Neuronal stem cell (in vitro differentiated cells): ENCODE results near the gene TMEM185B.

Experiments used
- DNase-seq: peaks from one replicate; pipeline ENCODE4 v3.0.0-alpha.2; 2013; ENCODE audit warnings: low spot score
- H2AFZ ChIP-seq: one replicate; pipeline ENCODE4 v1.6.1; 2013; ENCODE audit warnings: mild to moderate bottlenecking, low read length, inconsistent platforms
- H2AK5ac ChIP-seq: 2 replicates; pipeline ENCODE4 v1.6.1; 2013; ENCODE audit warnings: low read depth, mild to moderate bottlenecking, inconsistent platforms, low read length, moderate library complexity, mixed read lengths
- H2BK120ac ChIP-seq: 2 replicates; pipeline ENCODE4 v1.6.1; 2013; ENCODE audit warnings: low read depth, mild to moderate bottlenecking, inconsistent platforms, low read length, moderate library complexity, mixed read lengths
- H2BK12ac ChIP-seq: one replicate; pipeline ENCODE4 v1.6.1; 2013; ENCODE audit warnings: low read length, inconsistent platforms
- H2BK15ac ChIP-seq: 2 replicates; pipeline ENCODE4 v1.6.1; 2013; ENCODE audit warnings: mild to moderate bottlenecking, low read length, inconsistent platforms, mixed read lengths
- H2BK5ac ChIP-seq: one replicate; pipeline ENCODE4 v1.6.1; 2013; ENCODE audit warnings: inconsistent platforms, mild to moderate bottlenecking, low read length, moderate library complexity
- H3K14ac ChIP-seq: one replicate; pipeline ENCODE4 v1.6.1; 2013; ENCODE audit warnings: low read length, inconsistent platforms
- H3K18ac ChIP-seq: 2 replicates; pipeline ENCODE4 v1.6.1; 2013; ENCODE audit warnings: low read length, inconsistent platforms
- H3K23ac ChIP-seq: 2 replicates; pipeline ENCODE4 v1.6.1; 2013; ENCODE audit warnings: low read depth, mild to moderate bottlenecking, mixed read lengths, low read length, inconsistent platforms; ENCODE audit not compliant: poor library complexity
- H3K27ac ChIP-seq: replicated peaks from 3 replicates; pipeline ENCODE4 v1.5.1; 2013; ENCODE audit warnings: low read length, inconsistent platforms
- H3K27me3 ChIP-seq, 3 experiments: 2 replicates each; pipeline ENCODE4 v1.6.1; 2013; ENCODE audit warnings: low read length in 3 of 3, mild to moderate bottlenecking in 2 of 3, inconsistent platforms in 1 of 3, low read depth in 1 of 3, mixed read lengths in 1 of 3, moderate library complexity in 1 of 3; ENCODE audit not compliant: control insufficient read depth in 3 of 3, insufficient read depth in 3 of 3
- H3K36me3 ChIP-seq, 2 donors: replicated peaks in 1 of 2; 2 replicates each; pipeline ENCODE4 v1.6.1; 2013; ENCODE audit warnings: low read length in 2 of 2; ENCODE audit not compliant: control insufficient read depth in 2 of 2, insufficient read depth in 2 of 2
- H3K4ac ChIP-seq: 2 replicates; pipeline ENCODE4 v1.6.1; 2013; ENCODE audit warnings: inconsistent platforms, mild to moderate bottlenecking, low read length, moderate library complexity
- H3K4me1 ChIP-seq, 2 donors: 1 replicate in 1 of 2; 2 replicates in 1 of 2; pipeline ENCODE4 v1.6.1; 2013; ENCODE audit warnings: low read length in 2 of 2, low read depth in 1 of 2; ENCODE audit not compliant: control insufficient read depth in 2 of 2, insufficient read depth in 1 of 2
- H3K4me2 ChIP-seq: one replicate; pipeline ENCODE4 v1.6.1; 2013; ENCODE audit warnings: mild to moderate bottlenecking, low read length, inconsistent platforms; ENCODE audit not compliant: insufficient read depth, poor library complexity, severe bottlenecking
- H3K4me3 ChIP-seq, 2 donors: 2 replicates each; pipeline ENCODE4 v1.5.1; 2013; ENCODE audit warnings: low read length in 2 of 2, mild to moderate bottlenecking in 2 of 2, inconsistent platforms in 1 of 2, moderate library complexity in 1 of 2
- H3K79me1 ChIP-seq: one replicate; pipeline ENCODE4 v1.6.1; 2013; ENCODE audit warnings: low read depth, mild to moderate bottlenecking, inconsistent platforms, low read length, moderate library complexity
- H3K9ac ChIP-seq: one replicate; pipeline ENCODE4 v1.6.1; 2013; ENCODE audit warnings: mild to moderate bottlenecking, low read depth, low read length, inconsistent platforms; ENCODE audit not compliant: poor library complexity
- H3K9me3 ChIP-seq, 2 donors: replicated peaks in 1 of 2; 2 replicates each; pipeline versions ENCODE3 to v1.6.1; 2013; ENCODE audit warnings: low read length in 2 of 2, mild to moderate bottlenecking in 2 of 2, inconsistent platforms in 1 of 2, low read depth in 1 of 2, mixed read lengths in 1 of 2, moderate library complexity in 1 of 2; ENCODE audit not compliant: control insufficient read depth in 2 of 2, insufficient read depth in 1 of 2
- H4K8ac ChIP-seq: one replicate; pipeline ENCODE4 v1.6.1; 2013; ENCODE audit warnings: low read depth, mild to moderate bottlenecking, inconsistent platforms, low read length, moderate library complexity
- H4K91ac ChIP-seq: one replicate; pipeline ENCODE4 v1.6.1; 2013; ENCODE audit warnings: low read length, low read depth, mild to moderate bottlenecking, inconsistent platforms; ENCODE audit not compliant: poor library complexity
- WGBS, 2 donors: extraction: QIAGEN DNeasy Blood & Tissue Kit; methylation state at CpG; one replicate each; pipeline ENCODE4 v1.1.7; 2013; ENCODE audit warnings: missing lambda C conversion rate in 2 of 2, mixed read lengths in 1 of 2; ENCODE audit not compliant: insufficient read length in 2 of 2, insufficient replicate concordance in 1 of 2; ENCODE audit errors: extremely low coverage in 2 of 2; 5-methylcytosine and 5-hydroxymethylcytosine counted together

Gene TMEM185B

GRCh38 chr2:120251880-120252224 is 28.7 kb upstream of the TMEM185B start:
- Histone ChIP-seq H3K4me2 (peak overlapping the region; percentile 90), H2AFZ (peak overlapping the region; percentile 99), H3K18ac (peak overlapping the region; percentile 84), H3K4me1 (peaks cover 6 to 9% of the 10 kb centered on the region in 2 donors), H3K79me1 (peaks cover 2% of the 10 kb centered on the region), H3K23ac (peak overlapping the region; percentile 36), H4K91ac (no peak overlapping the region), H2BK120ac (no peak overlapping the region), H3K9ac (peak overlapping the region; percentile 88), H4K8ac (no peak overlapping the region), H3K4ac (no peak overlapping the region), H3K27me3 (peaks cover 0 to 34% (median 3%) of the 10 kb centered on the region in 3 experiments), H2BK5ac (no peak overlapping the region), H3K27ac (no peak overlapping the region), H2BK12ac (no peak overlapping the region), H2BK15ac (no peak overlapping the region), H2AK5ac (no peak overlapping the region), H3K4me3 (peak overlapping the region; percentile 64 to 80), H3K9me3 (no peaks in the 10 kb centered on the region), H3K14ac (no peak overlapping the region), H3K36me3 (no peaks in the 10 kb centered on the region)
- WGBS, 2 donors = no CpG with 5 or more reads among the region's 6 CpGs
- no peak for DNase-seq

- no peak overlapping the region for H3K14ac ChIP-seq
- no peak for DNase-seq
- no peak overlapping the region for H3K23ac ChIP-seq
- peaks cover 12 to 15% of the 10 kb centered on the region in 2 donors for H3K4me1 ChIP-seq
- H4K8ac ChIP-seq = no peak overlapping the region
- no peak overlapping the region for H3K4me2 ChIP-seq
- H2AK5ac ChIP-seq = no peak overlapping the region
- no peak overlapping the region for H2BK12ac ChIP-seq
- no peaks in the 10 kb centered on the region for H3K36me3 ChIP-seq
- no peak overlapping the region for H4K91ac ChIP-seq
- H3K4me3 ChIP-seq = no peak overlapping the region
- no peak overlapping the region for H2AFZ ChIP-seq
- H2BK120ac ChIP-seq = no peak overlapping the region
- no peak overlapping the region for H3K18ac ChIP-seq
- H3K79me1 ChIP-seq = peaks cover 2% of the 10 kb centered on the region
- no peak overlapping the region for H2BK5ac ChIP-seq
- peaks cover 0 to 38% (median 3%) of the 10 kb centered on the region in 3 experiments for H3K27me3 ChIP-seq
- H3K9me3 ChIP-seq = no peaks in the 10 kb centered on the region
- no peak overlapping the region for H2BK15ac ChIP-seq
- H3K4ac ChIP-seq = no peak overlapping the region
- H3K27ac ChIP-seq = no peak overlapping the region
- no CpG with 5 or more reads among the region's 3 CpGs for WGBS, 2 donors
- H3K9ac ChIP-seq = no peak overlapping the region
Measured at GRCh38 chr2:120251078-120251477, 27.9 kb upstream of the TMEM185B start.

DNA sequence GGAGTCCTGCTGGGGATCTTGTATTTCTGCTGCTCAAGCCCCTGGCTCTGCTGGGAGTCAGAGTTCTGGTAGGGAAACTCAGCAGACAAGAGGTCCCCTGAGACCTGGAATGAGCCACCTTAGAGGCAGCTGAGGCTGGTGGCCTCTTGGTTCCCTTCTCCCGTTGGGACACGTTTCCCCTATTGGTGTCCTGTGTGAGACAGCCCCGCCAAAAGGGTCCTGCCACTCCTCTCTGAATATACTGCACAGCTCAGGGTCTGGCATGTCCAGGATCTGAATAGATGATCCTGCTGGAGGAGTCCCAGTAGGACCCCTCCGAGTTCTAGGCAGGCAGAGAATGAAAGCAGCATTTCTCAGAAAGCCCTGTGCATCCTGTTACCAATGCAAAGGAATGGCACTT is 27.4 kb upstream of the TMEM185B start:
- DNase-seq = no peak
- Histone ChIP-seq H3K9me3 (no peaks in the 10 kb centered on the region), H2BK15ac (no peak overlapping the region), H4K91ac (no peak overlapping the region), H2BK120ac (no peak overlapping the region), H4K8ac (no peak overlapping the region), H3K4me2 (no peak overlapping the region), H3K27me3 (peaks cover 0 to 38% (median 3%) of the 10 kb centered on the region in 3 experiments), H2AFZ (no peak overlapping the region), H2AK5ac (no peak overlapping the region), H3K18ac (no peak overlapping the region), H3K4me3 (no peak overlapping the region), H3K14ac (no peak overlapping the region), H2BK12ac (no peak overlapping the region), H2BK5ac (no peak overlapping the region), H3K9ac (no peak overlapping the region), H3K23ac (no peak overlapping the region), H3K36me3 (no peaks in the 10 kb centered on the region), H3K27ac (no peak overlapping the region), H3K4me1 (peaks cover 15 to 16% of the 10 kb centered on the region in 2 donors), H3K79me1 (peaks cover 2% of the 10 kb centered on the region), H3K4ac (no peak overlapping the region)
- no CpG with 5 or more reads among the region's 4 CpGs for WGBS, 2 donors

- DNase-seq = no peak
- no peaks in the 10 kb centered on the region for H3K79me1 ChIP-seq
- H3K9me3 ChIP-seq = no peaks in the 10 kb centered on the region
- no peak overlapping the region for H3K4me2 ChIP-seq
- H3K4me1 ChIP-seq = peaks cover 15 to 17% of the 10 kb centered on the region in 2 donors
- no peak overlapping the region for H4K91ac ChIP-seq
- H3K18ac ChIP-seq = peak overlapping the region; percentile 32
- H2BK120ac ChIP-seq = no peak overlapping the region
- H2BK5ac ChIP-seq = no peak overlapping the region
- no peak overlapping the region for H3K27ac ChIP-seq
- no peak overlapping the region for H3K14ac ChIP-seq
- WGBS, 2 donors = no CpG with 5 or more reads among the region's 6 CpGs
- H3K23ac ChIP-seq = no peak overlapping the region
- no peak overlapping the region for H2BK12ac ChIP-seq
- H2BK15ac ChIP-seq = no peak overlapping the region
- no peak overlapping the region for H2AFZ ChIP-seq
- H3K4ac ChIP-seq = no peak overlapping the region
- H3K9ac ChIP-seq = no peak overlapping the region
- no peak overlapping the region for H2AK5ac ChIP-seq
- no peaks in the 10 kb centered on the region for H3K36me3 ChIP-seq
- H3K4me3 ChIP-seq = no peak overlapping the region
- no peak overlapping the region for H4K8ac ChIP-seq
- H3K27me3 ChIP-seq = peaks cover 0 to 38% (median 3%) of the 10 kb centered on the region in 3 experiments
Measured at GRCh38 chr2:120247851-120248250, 24.7 kb upstream of the TMEM185B start.
